K562 (cell line): Measurements from ENCODE around the gene SMG7. TPM values are rescaled to one million over a fixed set of nuclear protein-coding genes. Genes with fewer than 3 reads are reported as not detected.

ENCODE experiments used
- ATAC-seq: fragments of 200-7000 bp; cut with Tn5 transposase; 3 replicates; pipeline ENCODE4 v1.9.1; 2020; ENCODE audit warnings: moderate library complexity
- BruUV-seq: library from RNA; stranded (reverse); fragments of 400-500 nt; replicated peaks from 2 replicates; lab custom pipeline; 2021; lab: Mats Ljungman, UMichigan
- CTCF ChIA-PET: fragments of 300-600 bp; formaldehyde crosslinking; extraction: SDS; loops from one replicate; lab custom pipeline; 2021; ENCODE audit warnings: low intra/inter-chr PET ratio; lab: Yijun Ruan, JAX
- POLR2A ChIA-PET: fragments of 300-600, 350-650 bp; sonication (Branson Sonifier 250); formaldehyde crosslinking; extraction: SDS; loops from one replicate; lab custom pipeline; 2021; ENCODE audit warnings: antibody characterized with exemption, inconsistent platforms; lab: Yijun Ruan, JAX
- DNase-seq, 4 experiments: peaks; one replicate each; pipeline versions ENCODE4 v3.0.0 to v3.0.0-alpha.2; 2011 to 2018; ENCODE audit warnings: low spot score in 3 of 4, mixed read lengths in 3 of 4; ENCODE audit errors: extremely low read depth in 1 of 4
- FAIRE-seq: peaks from 2 replicates; lab custom pipeline; 2011; peaks lifted over from hg19 to GRCh38; lab: Jason Lieb, UNC
- H2AFZ ChIP-seq: 2 replicates; pipeline ENCODE4 v1.6.0; 2011; ENCODE audit warnings: low read depth, low read length, control low read depth, inconsistent platforms
- H3K27ac ChIP-seq: fragments of 200-600 bp; 3 replicates; pipeline ENCODE4 v1.8.0; 2011; ENCODE audit warnings: low read depth, mild to moderate bottlenecking, control low read depth, inconsistent platforms, low read length, moderate library complexity, mixed read lengths; ENCODE audit errors: extremely low read depth
- H3K27me3 ChIP-seq, 2 experiments: fragments of 300-600 bp in 1 of 2; 2 replicates in 1 of 2; 3 replicates in 1 of 2; pipeline versions ENCODE4 v1.6.0 to v1.8.0; 2011; ENCODE audit warnings: inconsistent platforms in 2 of 2, low read length in 2 of 2, mild to moderate bottlenecking in 1 of 2, mixed read lengths in 1 of 2, moderate library complexity in 1 of 2; ENCODE audit not compliant: control insufficient read depth in 2 of 2, insufficient read depth in 2 of 2
- H3K36me3 ChIP-seq: fragments of 300-600 bp; 3 replicates; pipeline ENCODE4 v1.8.0; 2011; ENCODE audit warnings: mild to moderate bottlenecking, low read length, inconsistent platforms; ENCODE audit not compliant: control insufficient read depth, insufficient read depth
- H3K4me1 ChIP-seq, 2 experiments: fragments of 200-600 bp in 1 of 2; replicated peaks in 1 of 2; 2 replicates in 1 of 2; 3 replicates in 1 of 2; pipeline versions ENCODE4 v1.5.1 to v1.8.0; 2011; ENCODE audit warnings: inconsistent platforms in 2 of 2, low read length in 2 of 2, mild to moderate bottlenecking in 1 of 2, mixed read lengths in 1 of 2, moderate library complexity in 1 of 2; ENCODE audit not compliant: control insufficient read depth in 2 of 2, insufficient read depth in 2 of 2
- H3K4me2 ChIP-seq: 2 replicates; pipeline ENCODE4 v1.6.1; 2011; ENCODE audit warnings: low read length, control low read depth, inconsistent platforms, mixed read lengths; ENCODE audit not compliant: insufficient read depth
- H3K4me3 ChIP-seq: fragments of 200-600 bp; sonication (generic), shearing (Covaris generic); 2 replicates; pipeline ENCODE4 v1.5.1; 2016; ENCODE audit warnings: control low read depth, inconsistent platforms
- H3K79me2 ChIP-seq: fragments of 200-600 bp; 3 replicates; pipeline ENCODE4 v1.8.0; 2011; ENCODE audit warnings: low read length, inconsistent platforms; ENCODE audit not compliant: control insufficient read depth, insufficient read depth
- H3K9ac ChIP-seq, 2 experiments: 2 replicates each; pipeline versions ENCODE4 v1.6.0 to v1.6.1; 2011; ENCODE audit warnings: low read depth in 2 of 2, low read length in 2 of 2, control low read depth in 1 of 2, inconsistent platforms in 1 of 2, mild to moderate bottlenecking in 1 of 2, mixed read lengths in 1 of 2; ENCODE audit not compliant: insufficient read depth in 1 of 2
- H3K9me1 ChIP-seq: one replicate; pipeline ENCODE4 v1.6.0; 2011; ENCODE audit warnings: inconsistent platforms, mild to moderate bottlenecking, low read length, moderate library complexity; ENCODE audit not compliant: control insufficient read depth, insufficient read depth
- H3K9me3 ChIP-seq: replicated peaks from 2 replicates; pipeline ENCODE4 v1.5.1; 2011; ENCODE audit warnings: low read depth, low read length, inconsistent platforms; ENCODE audit not compliant: control insufficient read depth, insufficient read depth
- H4K20me1 ChIP-seq: replicated peaks from 2 replicates; pipeline ENCODE4 v1.6.1; 2011; ENCODE audit warnings: low read length, inconsistent platforms, mixed read lengths; ENCODE audit not compliant: control insufficient read depth, insufficient read depth
- ETV6 ChIP-seq, 3 experiments: fragments of 150-350 bp in 1 of 3; sonication (generic) in 1 of 3; formaldehyde crosslinking in 1 of 3; IDR thresholded peaks; 2 replicates each; pipeline versions ENCODE4 v1.6.1 to v1.8.0; 2014 to 2022; ENCODE audit warnings: borderline replicate concordance in 2 of 3, low read depth in 2 of 3, antibody characterized with exemption in 1 of 3, low read length in 1 of 3, mild to moderate bottlenecking in 1 of 3, missing genetic modification reagents in 1 of 3
- MCM2 ChIP-seq: fragments of 450-650 bp; IDR thresholded peaks from 2 replicates; pipeline ENCODE4 v1.6.1; 2017; ENCODE audit warnings: low read depth, mild to moderate bottlenecking
- MTF1 ChIP-seq: fragments of 250-450 bp; sonication (Bioruptor Pico); IDR thresholded peaks from 2 replicates; pipeline ENCODE4 v1.9.0; 2021; ENCODE audit warnings: moderate library complexity, mild to moderate bottlenecking, inconsistent platforms, borderline replicate concordance
- REST ChIP-seq, 2 experiments: fragments of 450-650 bp; formaldehyde crosslinking in 1 of 2; IDR thresholded peaks; 2 replicates each; pipeline versions ENCODE4 v1.4.0 to v1.6.1; 2014 to 2020; ENCODE audit warnings: mild to moderate bottlenecking in 2 of 2, borderline replicate concordance in 1 of 2, low read depth in 1 of 2
- SPI1 ChIP-seq: IDR thresholded peaks from 2 replicates; pipeline ENCODE4 v1.6.1; 2011; ENCODE audit warnings: low read depth, low read length, control low read depth, borderline replicate concordance
- ZBTB49 ChIP-seq: sonication (generic); formaldehyde crosslinking; IDR thresholded peaks from 2 replicates; pipeline ENCODE4 v1.8.0; 2022; ENCODE audit warnings: missing genetic modification reagents, mild to moderate bottlenecking, borderline replicate concordance
- WGBS: fragments of 100-300 bp; shearing (Covaris generic); methylation state at CpG from one replicate; pipeline ENCODE4 v1.1.6; 2016; ENCODE audit warnings: low coverage, mixed read lengths; ENCODE audit not compliant: insufficient coverage; ENCODE audit errors: missing lambda C conversion rate; 5-methylcytosine and 5-hydroxymethylcytosine counted together
- in situ Hi-C: fragments of 300-500 bp; cut with MboI; formaldehyde crosslinking; loops from 4 replicates; pipeline ENCODE4 v1.15.0; 2018; ENCODE audit warnings: inconsistent platforms, mixed read lengths
- intact Hi-C: fragments of 100-400 bp; cut with micrococcal nuclease; formaldehyde crosslinking; loops from 2 replicates; pipeline ENCODE4 v1.14.2; 2022
- polyA plus RNA-seq, 8 experiments: library from polyadenylated mRNA; depleted of rRNA in 4 of 8; stranded (reverse) in 5 of 8; unstranded in 3 of 8; fragments of >200 nt; fragmentation: Nextera tagmentation in 2 of 8; fragmentation: Illumina TruSeq in 1 of 8; extraction: Ambion mirVana in 2 of 8; extraction: Trizol in 1 of 8; gene quantifications; 2 replicates each; pipeline versions ENCODE4 v1.2.1 to v1.2.3, GENCODE V29; 2011 to 2014; ENCODE audit warnings: inconsistent platforms in 1 of 8, missing spikeins in 1 of 8
- total RNA-seq, 7 experiments: library from RNA; depleted of rRNA in 6 of 7; stranded (reverse); fragments of >200 nt in 6 of 7; fragmentation: Illumina TruSeq in 2 of 7; extraction: Trizol in 2 of 7; gene quantifications; 2 replicates each; pipeline versions ENCODE4 v1.2.1 to v1.2.3, GENCODE V29; 2011 to 2021; ENCODE audit warnings: low replicate concordance in 1 of 7

Gene SMG7
- total and polyA plus RNA-seq, 9 of the 15 experiments (the other 6 are each of a cell fraction or from before 2014, with no cell fraction given): 12.4 to 74.6 (median 29.0) TPM

GRCh38 chr1:183554577-183554976 is 82.3 kb downstream of the SMG7 start:
- no peaks in the 10 kb centered on the region for H3K27me3 ChIP-seq
- H3K4me2 ChIP-seq: no peak overlapping the region
- ChIA-PET CTCF (no interaction called here), POLR2A (interaction anchor here (1.1 to 1.8 kb wide), 2 partner anchors 8 to 16 kb away, joined by 4 to 14 read pairs; no protein-coding TSS in a partner anchor)
- DNase-seq (no peak), FAIRE-seq (no peak)
- peaks cover 7% of the 10 kb centered on the region; the same call in 1 of the 2 replicates for H4K20me1 ChIP-seq
- H3K4me1 ChIP-seq: peaks cover 6 to 12% of the 10 kb centered on the region in 2 experiments; a peak in 4 of 5 replicates
- H3K4me3 ChIP-seq: no peak overlapping the region
- TF ChIP-seq MCM2: no peak
- TF ChIP-seq ZBTB49 (CRISPR knock-in tag): no peak
- no peak for TF ChIP-seq REST (IDR thresholded peaks at IDR 0.05; ENCODE audit: borderline replicate concordance)
- no peak for TF ChIP-seq REST (CRISPR knock-in tag; IDR thresholded peaks at IDR 0.05; ENCODE audit: low read depth)
- TF ChIP-seq SPI1: peak; percentile 60; the same call in 1 of the 2 replicates
- TF ChIP-seq ETV6 (IDR thresholded peaks at IDR 0.05; ENCODE audit: borderline replicate concordance in 1 of 2, low read depth in 2 of 2, low read length in 1 of 2): no peak
- TF ChIP-seq ETV6 (CRISPR knock-in tag; IDR thresholded peaks at IDR 0.05; ENCODE audit: borderline replicate concordance): no peak
- TF ChIP-seq MTF1: no peak
- TF ChIP-seq, all 486 proteins: peak for 1
- intact Hi-C loops: no loop called here
- Histone ChIP-seq H2AFZ (no peak overlapping the region), H3K9me3 (no peaks in the 10 kb centered on the region), H3K9me1 (peaks cover 6% of the 10 kb centered on the region), H3K9ac (no peak overlapping the region), H3K79me2 (no peaks in the 10 kb centered on the region), H3K27ac (no peak overlapping the region), H3K36me3 (peaks cover 54% of the 10 kb centered on the region)
- 84% methylated on average over 3 of the region's 3 CpGs for WGBS
- no peak for ATAC-seq
- in situ Hi-C loops: no loop called here
- BruUV-seq: no TSS peak
